Germinal center (tissue), 1 donor: ENCODE results near the gene GNB2.

Experiments used
- DNase-seq: peaks from one replicate; pipeline ENCODE4 v3.0.0; 2012; ENCODE audit warnings: mixed read lengths, low spot score

GNB2 gene

DNA sequence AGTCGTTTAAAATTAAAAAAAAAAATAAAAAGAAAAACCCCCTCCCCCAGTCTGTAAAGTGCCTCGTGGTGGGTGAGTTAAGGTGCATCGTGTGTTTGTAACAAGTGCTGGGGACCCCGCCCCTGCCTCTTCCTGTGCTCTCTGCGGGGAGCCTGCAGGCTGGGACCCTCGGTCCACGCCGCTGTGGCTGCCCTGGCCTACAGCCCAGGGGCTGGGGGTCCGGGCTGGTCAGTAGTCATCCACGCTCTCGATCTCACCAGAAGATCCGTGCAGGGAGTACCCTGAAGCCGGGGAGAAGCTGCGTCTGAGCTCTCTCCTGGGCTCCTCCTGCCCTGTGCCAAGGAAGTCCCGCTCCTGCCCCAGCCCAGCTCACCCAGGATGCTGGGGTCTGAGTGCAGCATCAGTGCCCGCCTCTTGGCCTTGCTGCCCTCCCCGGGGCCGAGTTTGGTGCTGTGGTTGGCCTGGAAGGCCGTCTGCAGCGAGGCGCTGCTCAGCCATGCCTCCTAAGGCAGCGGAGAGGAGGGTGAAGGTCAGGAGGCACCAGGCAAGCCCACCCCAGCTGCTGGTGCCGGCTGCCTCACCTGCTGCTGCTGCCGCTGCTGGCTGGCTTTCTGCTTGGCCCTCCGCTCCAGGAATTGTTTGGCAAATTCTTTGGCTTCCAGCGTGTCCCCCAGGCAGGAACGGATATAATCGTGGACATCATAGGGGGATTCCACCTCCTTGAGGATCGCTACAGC, 8.1 kb downstream of the GNB2 start:
- no peak for DNase-seq

DNA sequence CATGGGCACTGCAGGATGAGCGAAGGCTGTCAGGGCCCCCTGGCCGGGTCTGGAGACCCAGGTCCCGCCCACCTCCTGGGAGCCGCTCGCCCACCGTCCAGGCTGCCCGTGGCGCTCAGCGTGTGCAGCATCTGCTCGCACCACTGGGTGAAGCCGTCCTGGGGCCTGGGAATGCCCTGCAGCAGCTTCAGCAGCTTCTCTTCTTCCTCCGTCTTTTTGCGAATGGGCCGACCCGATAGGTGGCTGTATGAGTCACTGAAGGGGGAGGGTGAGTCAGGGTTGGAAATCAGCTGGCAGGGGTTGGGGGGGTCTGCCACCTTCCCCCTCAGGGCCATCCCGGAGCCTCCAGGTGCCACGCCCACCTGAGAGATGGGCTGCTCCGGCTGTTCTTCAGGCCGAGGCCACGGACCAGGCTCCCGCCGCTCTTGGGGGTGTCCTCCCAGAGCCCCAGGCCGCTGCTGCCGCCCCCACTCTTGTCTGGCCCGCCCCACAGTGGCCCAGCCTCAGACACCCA, 8.7 kb downstream of the GNB2 start:
- DNase-seq: no peak

DNA sequence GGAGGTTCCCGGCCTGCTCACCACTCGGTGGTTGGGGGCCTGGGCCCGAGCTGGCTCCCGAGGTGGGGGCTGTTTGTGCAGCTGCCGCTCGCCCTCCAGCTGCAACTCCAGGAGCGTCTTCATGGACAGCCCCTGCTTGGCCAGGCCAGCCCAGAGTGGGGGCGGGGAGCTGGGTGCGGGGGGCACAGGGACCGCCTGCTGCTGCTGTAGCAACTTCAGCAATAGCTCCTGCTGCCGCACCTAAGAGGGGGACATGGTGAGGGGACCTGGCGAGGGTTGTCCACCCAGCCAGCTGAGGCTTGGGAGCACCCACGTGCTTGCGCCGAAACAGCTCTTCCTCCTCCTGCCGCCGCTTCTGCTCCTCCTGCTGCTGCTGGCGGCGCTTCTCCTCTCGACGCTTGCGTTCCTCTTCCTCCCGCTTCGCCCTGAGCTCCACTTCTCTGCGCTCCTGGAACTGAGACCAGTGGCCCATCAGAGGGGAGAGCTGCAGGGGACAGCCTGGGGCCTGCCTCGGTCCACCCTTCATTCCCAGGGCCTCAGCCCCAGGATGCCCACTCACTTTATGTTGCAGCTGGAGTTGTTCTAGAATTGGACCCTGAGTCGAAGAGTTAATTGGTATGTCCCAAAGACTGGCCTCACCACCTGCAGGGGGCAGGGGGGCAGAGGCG, 9.6 kb downstream of the GNB2 start:
- DNase-seq: no peak

DNA sequence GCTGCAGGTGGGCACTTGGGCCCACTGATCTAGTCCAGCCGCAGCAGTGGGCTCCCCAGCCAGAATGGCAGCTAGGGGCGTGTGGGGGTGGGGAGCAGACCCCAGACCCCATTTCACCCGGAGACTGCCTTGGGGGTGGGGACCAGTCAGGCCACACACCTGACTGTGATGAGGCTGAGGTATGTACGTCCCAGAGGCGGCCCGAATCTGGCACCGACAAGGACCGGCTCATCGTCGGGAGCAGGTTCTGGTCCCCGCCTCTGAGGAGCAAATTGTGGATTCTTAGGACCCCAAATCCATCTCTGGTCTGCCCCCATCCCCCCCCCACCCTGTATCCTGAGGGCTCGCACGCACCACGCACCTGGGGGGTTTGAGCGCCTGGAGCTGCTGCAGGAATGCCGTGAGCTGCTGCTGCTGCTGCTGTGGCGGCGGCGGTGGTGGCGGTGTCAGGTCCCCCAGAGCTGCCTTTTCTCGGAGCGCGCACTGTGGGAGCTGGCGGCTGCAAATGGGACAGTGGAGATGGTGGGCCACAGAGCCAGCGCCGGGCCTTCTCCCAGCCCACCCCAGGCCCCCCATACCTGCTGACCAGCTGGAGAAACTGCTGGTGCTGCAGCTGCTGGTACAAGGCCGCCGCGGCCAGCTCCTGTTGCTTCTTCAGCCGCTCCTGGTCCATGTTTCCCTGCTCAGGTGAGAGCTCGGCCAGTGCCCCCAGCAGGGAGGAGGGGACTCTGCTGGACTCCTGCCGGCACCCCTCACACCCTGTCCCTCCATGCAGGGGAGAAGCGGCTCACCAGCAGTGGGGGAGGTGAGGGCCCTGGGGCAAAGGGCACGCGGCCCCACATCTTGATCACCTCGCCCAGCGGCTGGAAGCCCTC, 10.4 kb downstream of the GNB2 start:
- no peak for DNase-seq

DNA sequence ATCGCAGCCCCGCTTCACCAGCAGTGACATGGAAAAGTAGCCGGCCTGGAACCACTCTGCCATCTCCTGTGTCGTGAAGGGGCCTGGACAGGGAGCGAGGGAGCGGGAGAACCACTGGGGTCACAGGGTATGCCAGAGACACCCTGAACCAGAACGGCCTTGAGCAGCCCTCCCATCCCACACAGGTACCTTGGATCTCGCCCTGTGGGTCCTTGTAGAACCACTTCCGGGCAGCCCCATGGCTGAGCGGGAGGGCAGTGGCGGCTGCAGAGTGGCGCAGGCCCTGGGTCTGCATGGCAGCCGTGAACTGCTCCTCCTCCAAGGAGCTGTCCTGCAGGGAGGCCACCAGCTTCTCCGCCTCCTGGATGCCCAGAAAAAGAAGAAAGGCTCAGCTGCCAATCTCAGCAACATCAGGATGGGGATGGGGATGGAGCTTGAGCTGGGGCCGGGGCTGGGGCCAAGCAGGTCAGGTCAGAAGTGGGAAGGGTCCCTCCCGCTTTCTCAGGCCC, 11.0 kb downstream of the GNB2 start:
- no peak for DNase-seq

DNA sequence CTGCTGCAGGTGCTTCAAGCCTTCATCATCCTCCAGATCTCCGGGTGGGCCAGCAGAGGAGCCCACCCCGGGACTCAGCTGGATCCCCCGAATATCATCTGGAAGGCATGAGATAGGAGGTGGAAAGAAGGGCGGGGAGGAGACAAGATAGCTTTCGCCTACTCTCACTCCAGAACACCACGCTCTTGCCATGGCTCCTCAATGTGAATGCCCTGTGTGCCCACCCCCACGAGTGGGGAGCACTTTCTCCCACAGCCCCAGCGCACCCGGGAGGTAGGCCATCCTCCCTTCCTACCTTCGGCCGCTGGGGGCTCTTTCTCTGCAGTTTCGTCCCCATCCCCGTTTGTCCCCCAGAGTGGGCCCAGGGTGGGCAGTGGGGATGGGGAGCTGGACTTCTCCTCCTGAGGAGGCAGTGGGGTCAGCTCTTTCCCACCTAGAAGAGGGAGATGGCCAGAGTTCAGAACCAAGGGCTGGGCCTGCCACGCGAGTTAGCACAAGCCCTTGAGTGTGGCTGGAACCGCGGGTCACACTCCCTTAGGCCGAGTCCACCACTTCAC, 11.6 kb downstream of the GNB2 start:
- no peak for DNase-seq

DNA sequence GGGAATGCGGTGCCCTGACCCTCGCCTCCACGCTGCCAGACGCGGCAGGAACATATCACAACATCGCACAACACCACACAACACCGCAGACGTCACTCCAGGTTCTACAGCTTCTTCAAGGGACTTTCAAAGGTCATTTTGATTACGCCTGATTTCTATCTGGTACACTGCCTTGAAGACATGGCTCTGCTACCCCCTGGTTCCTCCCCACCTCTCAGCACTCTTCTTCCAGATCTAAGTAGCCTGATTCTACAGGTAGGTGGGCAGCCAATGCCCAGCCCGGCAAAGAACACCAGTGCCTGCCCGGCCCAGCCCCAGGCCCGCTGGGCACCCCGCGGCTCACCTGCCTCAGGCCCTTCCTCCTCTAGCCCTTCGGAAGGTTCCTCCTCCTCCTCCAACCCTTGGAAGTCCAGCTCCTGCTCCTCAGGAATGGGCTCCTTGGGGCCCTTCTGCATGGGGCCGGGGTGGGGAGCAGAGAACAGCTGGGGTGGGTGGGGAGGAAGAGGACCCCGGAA, 12.1 kb downstream of the GNB2 start:
- no peak for DNase-seq

DNA sequence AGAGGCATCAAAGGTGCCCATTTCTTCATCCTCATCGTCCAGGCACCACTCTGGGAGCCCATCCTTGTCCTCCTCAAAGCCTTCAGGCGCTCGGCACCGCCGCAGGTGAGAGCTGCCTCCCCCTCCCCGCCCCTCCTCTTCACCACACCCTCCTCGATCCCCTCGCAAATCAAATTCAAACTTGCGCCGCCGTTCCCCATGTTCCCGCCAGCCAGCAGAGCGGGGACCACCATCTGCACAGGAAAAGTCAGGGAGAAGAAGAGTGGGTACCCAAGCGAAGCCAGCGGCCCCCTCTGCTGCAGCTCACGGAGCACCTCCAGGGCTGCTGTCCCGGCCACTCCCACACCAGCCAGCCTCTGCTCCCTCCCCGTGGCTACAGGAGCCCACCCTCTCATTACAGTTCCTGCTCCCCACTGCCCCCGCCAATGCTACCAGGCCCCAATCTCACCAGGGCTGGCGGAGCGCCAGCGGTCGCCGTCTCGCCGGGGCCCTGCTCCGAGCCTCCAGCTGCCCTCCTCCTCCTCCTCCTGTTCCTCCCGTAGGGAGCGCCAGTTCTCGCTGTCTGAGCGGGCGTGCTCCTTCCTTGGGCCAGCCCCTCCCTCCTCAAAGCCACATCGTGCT, 12.8 kb downstream of the GNB2 start:
- DNase-seq: no peak

DNA sequence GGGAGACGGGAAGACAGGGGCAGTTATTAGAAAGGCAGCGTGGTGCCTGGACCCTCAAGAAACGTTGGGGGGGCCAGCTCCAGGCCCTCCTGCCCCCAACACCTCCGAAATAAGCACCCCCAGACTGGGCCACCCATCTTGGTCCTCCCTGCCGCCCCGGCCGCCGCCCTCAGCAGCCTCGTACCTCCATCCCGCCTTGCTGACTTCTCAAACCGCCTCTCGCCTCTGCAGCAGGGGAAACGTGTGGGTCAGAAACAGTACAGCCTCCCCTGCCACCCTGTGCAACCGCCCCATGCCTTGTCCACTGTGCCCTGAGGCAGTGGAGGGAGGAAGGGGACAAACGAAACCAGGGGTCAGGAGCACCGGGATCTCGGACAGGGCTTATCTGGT, 13.3 kb downstream of the GNB2 start:
- DNase-seq: no peak

DNA sequence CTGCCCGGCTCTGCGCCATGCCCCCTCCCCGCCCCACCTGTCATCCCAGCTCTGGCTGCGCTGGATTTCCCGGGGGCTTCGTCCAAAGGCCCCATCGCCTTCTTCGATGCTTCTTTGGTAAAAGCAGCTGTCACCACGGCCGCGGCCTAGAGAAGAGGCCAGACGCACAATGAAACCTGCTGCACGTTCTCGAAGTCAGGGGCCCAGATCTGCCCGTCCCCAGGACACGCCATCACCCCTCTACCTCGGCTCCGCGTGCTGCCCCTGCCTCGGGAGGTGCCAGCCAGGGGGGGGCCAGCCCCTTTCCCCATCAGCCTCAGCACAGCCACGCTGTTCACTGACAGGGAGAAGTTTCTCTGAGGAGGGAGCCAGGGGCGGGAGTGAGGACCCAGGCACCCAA, 13.7 kb downstream of the GNB2 start:
- DNase-seq: no peak

DNA sequence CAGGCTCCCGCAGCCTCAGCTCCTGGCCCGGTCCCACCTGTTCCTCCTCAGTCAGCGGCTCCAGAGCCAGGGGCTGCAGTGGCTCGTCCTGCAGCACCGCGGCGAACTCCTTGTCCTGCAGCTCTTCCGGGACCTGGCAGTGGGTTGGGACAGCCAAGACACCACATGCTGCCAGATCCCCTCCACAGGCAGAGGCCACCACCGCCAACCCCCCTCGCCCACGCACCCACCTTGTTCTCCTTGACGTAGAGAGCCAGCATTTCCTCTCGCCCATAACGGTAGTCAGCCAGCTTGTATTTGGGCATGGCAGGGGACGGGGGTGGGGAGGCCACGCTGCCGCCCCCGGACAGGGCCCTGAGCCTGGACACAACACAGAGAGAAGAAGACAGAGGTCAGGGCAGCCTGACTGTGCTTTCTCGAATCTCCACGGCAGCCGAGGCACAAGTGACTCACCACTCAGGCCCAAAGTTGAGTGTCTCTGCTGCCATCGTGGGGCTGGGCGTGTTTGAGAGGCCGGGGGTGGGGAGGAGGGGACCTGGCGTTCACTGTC, 14.3 kb downstream of the GNB2 start:
- no peak for DNase-seq

DNA sequence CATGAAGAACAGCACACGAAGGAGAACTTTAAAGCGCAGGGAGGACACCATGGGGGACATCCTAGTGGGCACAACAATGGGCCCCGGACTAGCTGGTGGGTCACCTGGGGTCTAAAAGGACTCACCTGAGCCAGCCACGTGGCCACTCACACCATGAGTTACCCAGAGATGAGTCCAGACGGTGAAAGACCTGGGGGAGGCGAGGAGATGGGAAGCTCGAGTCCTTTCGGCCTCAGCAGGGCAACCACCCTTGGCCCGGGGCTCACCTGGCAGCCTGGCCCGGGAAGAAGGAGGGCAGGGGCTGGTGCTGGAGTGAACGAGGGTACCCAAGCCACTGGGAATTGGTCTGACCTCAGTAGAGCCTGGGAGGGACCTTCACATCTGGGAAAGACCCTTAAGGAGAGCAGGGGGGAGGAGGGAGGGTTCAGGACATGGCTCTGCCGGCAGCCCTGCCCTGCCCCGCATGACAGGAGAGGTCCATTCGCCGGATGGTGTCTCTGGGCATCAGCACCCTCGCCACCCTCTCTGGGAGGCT, 14.9 kb downstream of the GNB2 start:
- DNase-seq: no peak

DNA sequence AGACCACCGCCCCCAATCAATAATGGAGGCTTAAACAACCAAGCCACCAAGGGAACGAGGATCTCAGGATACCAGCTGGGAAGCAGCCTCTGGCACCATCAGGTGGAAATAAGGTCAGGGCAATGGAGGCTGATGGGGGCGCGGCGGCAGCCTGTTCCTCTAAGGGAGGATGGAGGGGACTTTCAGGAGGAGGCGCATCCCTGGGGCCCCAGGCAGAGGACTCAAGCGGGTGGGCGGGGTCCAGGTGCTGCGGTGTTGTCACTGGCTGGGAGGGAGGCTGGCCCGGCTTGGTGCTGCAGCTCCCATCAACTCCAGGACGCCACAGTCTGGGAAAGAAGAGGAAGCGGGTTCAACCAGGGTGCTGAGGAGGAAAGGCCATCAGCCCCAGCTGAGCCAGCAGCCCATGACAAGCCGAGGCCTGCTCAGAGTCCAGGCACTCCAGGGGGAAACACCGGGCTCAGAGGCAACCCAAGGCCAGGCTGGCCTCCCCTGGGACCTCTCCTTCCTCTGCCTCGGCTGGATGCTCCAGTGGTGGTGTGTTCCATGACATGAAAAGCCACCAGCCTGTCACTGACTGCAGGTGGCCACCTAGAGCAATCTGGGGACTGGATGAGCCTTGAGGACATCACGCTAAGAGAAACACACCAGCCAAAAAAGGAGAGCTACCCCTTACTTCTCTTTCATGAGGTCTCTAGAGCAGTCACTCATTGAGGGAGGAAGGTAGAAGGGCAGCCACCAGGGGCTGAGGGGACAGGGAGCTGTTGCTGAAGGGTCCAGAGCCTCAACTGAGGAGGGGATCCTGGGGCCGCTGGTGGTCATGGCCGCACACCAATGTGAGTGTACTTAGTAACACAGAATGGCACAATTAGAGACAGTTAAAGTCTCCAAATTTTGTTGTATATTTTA, 15.9 kb downstream of the GNB2 start:
- no peak for DNase-seq

DNA sequence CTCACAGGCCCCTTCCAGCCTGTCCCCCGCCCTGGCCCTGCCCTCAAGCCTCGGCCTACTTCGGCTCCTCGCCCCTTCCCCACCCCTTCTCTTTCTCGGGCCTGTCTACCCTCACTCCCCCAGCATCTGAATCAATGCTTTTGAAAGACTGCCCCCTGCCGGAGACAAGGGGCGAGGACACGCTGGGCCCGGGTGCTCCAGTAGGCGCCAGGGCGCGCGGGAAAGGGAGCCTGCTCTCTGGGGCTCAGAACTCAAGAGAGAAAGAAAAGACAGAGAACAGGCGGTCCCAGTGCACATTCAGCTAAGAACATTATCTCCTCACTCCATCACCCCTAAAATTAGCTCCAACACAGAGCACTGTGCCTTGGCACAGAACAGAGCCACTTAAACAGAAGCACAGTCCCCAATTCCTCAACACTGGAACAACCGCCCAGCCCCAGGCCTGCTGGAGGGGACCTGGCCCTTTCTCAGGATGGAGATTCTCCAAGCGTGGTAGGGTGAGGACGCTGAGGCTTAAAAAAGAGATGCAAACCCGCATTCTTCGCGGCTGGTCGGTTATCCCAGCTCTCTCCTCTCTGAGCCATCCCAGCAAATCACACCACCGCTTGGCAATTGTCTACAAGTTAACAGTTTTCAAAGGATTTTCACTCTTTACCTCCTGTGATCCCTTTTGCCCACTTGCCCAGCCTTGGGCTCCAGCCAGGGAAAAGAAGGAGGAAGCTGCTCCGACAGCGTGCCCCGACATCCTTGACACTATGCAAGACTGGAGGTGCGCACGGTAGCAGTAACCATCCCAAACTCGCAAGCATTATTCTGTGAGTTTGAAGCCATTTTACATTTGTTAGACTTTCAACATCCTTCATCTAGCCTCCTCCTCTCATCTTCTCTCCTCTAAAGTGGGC, 18.4 kb downstream of the GNB2 start:
- peak; percentile 85 for DNase-seq

DNA sequence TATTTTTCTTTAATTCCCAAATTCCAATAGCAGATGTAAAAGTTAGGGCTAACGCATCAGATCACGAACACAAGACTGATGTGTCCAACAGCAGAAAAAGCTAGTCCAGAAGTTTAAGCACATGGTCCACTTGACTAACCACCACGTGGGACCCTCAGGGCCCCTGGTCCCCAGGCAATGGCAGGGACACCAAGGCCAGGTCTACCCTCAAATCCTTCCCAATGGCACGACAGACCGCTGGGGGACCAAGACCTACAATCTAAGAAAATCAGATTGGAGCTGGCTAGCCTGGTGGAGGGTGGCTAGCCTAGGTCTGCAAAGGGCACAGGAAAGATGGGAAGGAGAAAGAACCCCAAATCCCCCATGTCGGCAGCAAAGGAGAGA, 19.0 kb downstream of the GNB2 start:
- peak; percentile 2 for DNase-seq

DNA sequence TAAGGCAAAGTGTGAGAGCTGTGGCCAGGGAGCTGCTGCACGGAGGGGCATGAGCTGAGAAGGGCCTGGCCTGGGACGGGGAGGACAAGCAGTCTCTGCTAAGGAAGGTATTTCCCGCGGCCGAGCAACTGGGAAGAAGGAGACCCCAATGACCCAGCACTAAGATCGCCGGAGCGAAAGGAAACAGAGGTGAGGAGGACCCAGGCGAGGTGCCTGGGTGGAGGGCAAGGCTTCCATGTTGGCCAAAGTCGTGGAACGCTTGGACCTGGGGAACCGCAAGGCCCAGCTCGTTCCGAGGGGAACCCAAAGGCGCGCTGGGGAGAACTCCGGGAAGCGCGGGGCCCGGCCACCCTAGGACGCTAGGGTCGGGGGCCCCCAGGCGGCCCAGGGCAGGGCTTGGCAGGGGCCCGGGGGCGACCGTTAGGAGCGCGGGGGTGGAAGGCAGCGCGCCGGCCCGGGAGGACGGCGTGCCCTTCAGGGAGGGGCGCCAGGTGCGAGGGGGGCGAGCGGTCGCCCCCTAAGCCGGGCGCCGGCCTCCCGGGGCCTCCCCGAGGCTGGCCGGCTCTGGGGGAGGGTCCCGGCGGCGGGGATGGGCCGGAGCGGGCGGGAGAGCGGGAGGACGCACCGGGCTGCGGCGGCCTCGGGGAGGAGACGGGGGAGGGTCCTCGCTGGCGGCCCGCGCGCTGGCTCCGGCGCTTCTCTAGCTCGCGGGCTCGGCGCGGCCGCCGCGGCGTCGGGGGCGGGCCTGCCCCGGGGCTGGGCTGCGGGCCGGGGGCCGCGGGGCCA, 20.0 kb downstream of the GNB2 start:
- DNase-seq: no peak

DNA sequence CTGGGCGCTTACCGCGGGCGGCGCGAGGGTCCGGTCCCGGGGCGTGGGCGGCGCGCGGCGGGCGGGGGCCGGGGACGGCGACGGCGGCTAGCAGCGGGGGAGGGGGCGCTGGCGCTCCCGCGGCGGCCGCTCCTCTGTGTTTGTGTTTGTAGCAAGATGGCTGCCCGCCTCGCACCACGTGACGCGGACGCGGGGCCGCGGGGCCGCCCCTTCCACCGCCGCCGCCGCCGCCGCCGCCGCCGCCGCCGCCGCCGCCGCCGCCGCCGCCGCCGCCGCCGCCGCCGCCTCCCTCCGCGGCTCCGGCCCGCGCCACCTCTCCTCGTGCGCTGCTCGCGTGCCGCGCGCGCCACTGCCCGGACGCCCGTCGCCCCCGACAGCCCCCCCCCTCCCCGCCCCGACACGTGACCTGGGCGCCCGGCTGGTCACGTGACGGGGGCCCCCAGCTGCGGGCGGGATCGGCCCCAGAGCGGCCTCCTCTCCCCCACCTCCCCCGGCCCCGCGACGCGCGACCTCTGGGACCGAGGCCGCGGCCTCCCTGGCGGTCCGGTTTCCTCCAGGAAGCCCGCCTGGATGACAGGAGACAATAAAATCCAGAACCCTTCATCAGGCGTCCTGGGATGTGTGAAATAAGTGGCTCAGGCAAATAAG, 20.7 kb downstream of the GNB2 start, which contains the start of gene GIGYF1:
TSS of gene GIGYF1 (minus strand) at position 153 of the 648 bp plus-strand sequence. CDS start 6,012 bp downstream, outside the sequence.
- DNase-seq: peak; percentile 86
